ENCODE data around the gene INO80B.
A peak's percentile ranks its signal among the peaks of the same experiment; 100 is the strongest.
"Not testable (repeated sequence)": the region's sequence is repeated elsewhere in the genome, so short reads cannot be mapped to it uniquely, and the experiment has no call there.

The INO80B gene

GRCh38 chr2:74454654-74455511, at the start of gene INO80B:
Gene INO80B (plus strand): TSS chr2:74455087. CDS start chr2:74455117, 30 bp downstream.
- peak; percentile 98 to 99 for DNase-seq

GRCh38 chr2:74406035-74406434, 48.9 kb upstream of the INO80B start:
- no peak for DNase-seq

- no peak for DNase-seq
Measured at GRCh38 chr2:74407682-74408081, 47.2 kb upstream of the INO80B start.

- DNase-seq = no peak
Measured at GRCh38 chr2:74413001-74413698, 41.7 kb upstream of the INO80B start.

GRCh38 chr2:74414441-74414840, 40.4 kb upstream of the INO80B start:
- DNase-seq = no peak

GRCh38 chr2:74414881-74415761, 39.8 kb upstream of the INO80B start:
- peak in 1 of 2 donors; percentile 35 for DNase-seq

GRCh38 chr2:74415762-74416395, 39.0 kb upstream of the INO80B start:
- no peak for DNase-seq

GRCh38 chr2:74416778-74417177, 38.1 kb upstream of the INO80B start:
- peak in 1 of 2 donors; percentile 20 for DNase-seq

- DNase-seq = no peak
Measured at GRCh38 chr2:74417197-74417596, 37.7 kb upstream of the INO80B start.

GRCh38 chr2:74417763-74418162, 37.1 kb upstream of the INO80B start:
- no peak for DNase-seq

- no peak for DNase-seq
Measured at GRCh38 chr2:74418312-74418711, 36.6 kb upstream of the INO80B start.

- DNase-seq = no peak
Measured at GRCh38 chr2:74419345-74419744, 35.5 kb upstream of the INO80B start.

- DNase-seq = no peak
Measured at GRCh38 chr2:74420006-74420405, 34.9 kb upstream of the INO80B start.

GRCh38 chr2:74420443-74421103, 34.3 kb upstream of the INO80B start:
- not testable (repeated sequence) for DNase-seq

- DNase-seq = peak; percentile 94 to 95
Measured at GRCh38 chr2:74421221-74421870, 33.5 kb upstream of the INO80B start, which contains the start of the genes C2orf81 and WDR54. Gene C2orf81 (minus strand): TSS chr2:74421619. CDS start chr2:74421560, 59 bp downstream. Gene WDR54 (plus strand): TSS chr2:74421730. CDS start chr2:74422154, 424 bp downstream.

- no peak for DNase-seq
Measured at GRCh38 chr2:74423231-74424095, 31.4 kb upstream of the INO80B start.

GRCh38 chr2:74424139-74424992, 30.5 kb upstream of the INO80B start:
- no peak for DNase-seq

- DNase-seq = no peak
Measured at GRCh38 chr2:74424995-74425406, 29.9 kb upstream of the INO80B start.

- no peak for DNase-seq
Measured at GRCh38 chr2:74425523-74425922, 29.4 kb upstream of the INO80B start.
